Measurements from ENCODE around the gene DCBLD1.

DNA sequence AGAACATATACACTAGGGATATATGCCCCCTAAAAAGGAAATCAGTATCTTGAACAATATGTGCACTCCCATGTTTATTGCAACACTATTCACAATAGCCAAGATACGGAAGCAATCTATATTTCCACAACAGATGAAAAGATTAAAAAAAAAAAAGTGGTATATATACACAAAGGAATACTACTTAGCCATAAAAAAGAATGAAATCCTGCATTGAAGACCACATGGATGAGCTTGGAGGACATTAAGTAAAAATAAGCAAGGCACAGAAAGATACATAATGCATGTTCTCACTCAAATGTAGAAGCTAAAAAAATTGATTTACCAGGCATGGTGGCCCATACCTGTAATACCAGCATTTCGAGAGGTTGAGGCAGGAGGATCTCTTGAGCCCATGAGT lies 115.3 kb downstream of the DCBLD1 start:
- TF ChIP-seq, protein P1, sequence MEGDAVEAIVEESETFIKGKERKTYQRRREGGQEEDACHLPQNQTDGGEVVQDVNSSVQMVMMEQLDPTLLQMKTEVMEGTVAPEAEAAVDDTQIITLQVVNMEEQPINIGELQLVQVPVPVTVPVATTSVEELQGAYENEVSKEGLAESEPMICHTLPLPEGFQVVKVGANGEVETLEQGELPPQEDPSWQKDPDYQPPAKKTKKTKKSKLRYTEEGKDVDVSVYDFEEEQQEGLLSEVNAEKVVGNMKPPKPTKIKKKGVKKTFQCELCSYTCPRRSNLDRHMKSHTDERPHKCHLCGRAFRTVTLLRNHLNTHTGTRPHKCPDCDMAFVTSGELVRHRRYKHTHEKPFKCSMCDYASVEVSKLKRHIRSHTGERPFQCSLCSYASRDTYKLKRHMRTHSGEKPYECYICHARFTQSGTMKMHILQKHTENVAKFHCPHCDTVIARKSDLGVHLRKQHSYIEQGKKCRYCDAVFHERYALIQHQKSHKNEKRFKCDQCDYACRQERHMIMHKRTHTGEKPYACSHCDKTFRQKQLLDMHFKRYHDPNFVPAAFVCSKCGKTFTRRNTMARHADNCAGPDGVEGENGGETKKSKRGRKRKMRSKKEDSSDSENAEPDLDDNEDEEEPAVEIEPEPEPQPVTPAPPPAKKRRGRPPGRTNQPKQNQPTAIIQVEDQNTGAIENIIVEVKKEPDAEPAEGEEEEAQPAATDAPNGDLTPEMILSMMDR (IDR thresholded peaks at IDR 0.05): no peak
- no peak for TF ChIP-seq ZFX (IDR thresholded peaks at IDR 0.05; ENCODE audit: borderline replicate concordance)
